Fibroblast of the conjunctiva (primary cell): ENCODE data around the gene RCCD1.
A peak's percentile ranks its signal among the peaks of the same experiment; 100 is the strongest.
"Not testable (repeated sequence)": the region's sequence is repeated elsewhere in the genome, so short reads cannot be mapped to it uniquely, and the experiment has no call there.

Source experiments
- DNase-seq: peaks from one replicate; pipeline ENCODE4 v3.0.0-alpha.2; 2010; ENCODE audit warnings: low read depth

RCCD1 gene, protein sequence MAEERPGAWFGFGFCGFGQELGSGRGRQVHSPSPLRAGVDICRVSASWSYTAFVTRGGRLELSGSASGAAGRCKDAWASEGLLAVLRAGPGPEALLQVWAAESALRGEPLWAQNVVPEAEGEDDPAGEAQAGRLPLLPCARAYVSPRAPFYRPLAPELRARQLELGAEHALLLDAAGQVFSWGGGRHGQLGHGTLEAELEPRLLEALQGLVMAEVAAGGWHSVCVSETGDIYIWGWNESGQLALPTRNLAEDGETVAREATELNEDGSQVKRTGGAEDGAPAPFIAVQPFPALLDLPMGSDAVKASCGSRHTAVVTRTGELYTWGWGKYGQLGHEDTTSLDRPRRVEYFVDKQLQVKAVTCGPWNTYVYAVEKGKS

GRCh38 chr15:90954712-90955623 is at the start of gene RCCD1:
RCCD1 (plus strand) TSS chr15:90954884; CDS start chr15:90956735, 1,851 bp downstream.
- peak; percentile 93 for DNase-seq

- DNase-seq: no peak
Measured at GRCh38 chr15:90905306-90906180, 49.1 kb upstream of the RCCD1 start.

- DNase-seq: no peak
Measured at GRCh38 chr15:90906181-90906849, 48.4 kb upstream of the RCCD1 start.

DNA sequence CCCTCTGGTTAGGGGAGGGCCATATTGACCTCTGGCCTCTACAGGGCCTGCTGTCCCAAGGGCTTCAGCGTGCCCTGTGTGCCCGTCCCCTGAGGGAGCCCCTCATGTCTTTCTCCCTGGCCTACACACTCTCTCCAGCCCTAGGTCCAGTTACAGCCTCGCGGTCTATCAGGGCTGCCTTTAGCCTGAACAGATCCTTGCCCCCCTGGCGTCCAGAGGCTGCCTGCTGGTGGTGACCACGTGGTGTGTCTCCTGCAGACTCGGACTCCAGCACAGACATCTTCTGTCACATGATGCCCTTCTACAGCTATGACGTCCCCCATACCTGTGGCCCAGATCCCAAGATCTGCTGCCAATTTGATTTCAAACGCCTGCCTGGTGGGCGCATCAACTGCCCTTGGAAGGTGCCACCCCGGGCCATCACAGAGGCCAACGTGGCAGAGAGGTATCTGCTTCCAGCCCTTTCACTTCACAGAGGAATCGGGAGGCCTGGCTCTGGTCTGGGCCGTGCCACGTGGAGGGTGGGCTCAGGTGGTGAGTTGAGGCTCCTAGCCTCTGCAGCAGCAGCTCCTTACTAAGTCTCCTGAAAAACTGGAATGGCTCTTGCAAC is 47.5 kb upstream of the RCCD1 start:
- no peak for DNase-seq

DNA sequence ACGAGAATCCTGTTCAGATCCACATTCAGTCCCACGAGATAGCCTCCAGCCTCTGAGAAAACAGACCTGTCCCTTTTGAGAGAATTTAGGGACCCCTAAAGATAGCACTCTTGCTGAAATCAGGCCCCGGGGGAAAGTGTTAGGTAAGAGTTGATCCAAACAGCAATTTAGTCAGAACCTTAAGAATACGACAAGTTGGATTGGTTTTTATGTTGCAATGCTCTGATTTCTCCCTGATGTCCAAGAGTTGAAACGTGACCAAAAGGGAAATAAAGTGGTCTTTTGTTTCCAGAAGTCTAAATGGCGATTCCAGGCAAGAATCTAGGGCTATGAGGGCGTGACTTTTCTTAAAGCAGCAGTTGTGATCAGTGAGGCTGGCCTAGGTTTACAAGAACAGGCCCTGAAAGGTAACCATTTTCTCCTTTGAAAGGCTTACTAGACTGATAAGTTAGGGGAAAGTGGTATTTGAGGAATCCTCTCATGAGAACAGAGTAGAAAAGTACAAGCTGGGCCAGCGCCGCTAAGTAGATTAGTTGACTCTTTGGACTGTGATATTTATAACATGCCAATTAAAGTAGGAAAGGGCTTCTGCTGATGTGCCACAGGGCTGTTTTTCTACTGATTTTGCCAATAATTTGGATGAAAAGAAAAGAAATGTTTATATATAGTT is 46.7 kb upstream of the RCCD1 start:
- no peak for DNase-seq

DNA sequence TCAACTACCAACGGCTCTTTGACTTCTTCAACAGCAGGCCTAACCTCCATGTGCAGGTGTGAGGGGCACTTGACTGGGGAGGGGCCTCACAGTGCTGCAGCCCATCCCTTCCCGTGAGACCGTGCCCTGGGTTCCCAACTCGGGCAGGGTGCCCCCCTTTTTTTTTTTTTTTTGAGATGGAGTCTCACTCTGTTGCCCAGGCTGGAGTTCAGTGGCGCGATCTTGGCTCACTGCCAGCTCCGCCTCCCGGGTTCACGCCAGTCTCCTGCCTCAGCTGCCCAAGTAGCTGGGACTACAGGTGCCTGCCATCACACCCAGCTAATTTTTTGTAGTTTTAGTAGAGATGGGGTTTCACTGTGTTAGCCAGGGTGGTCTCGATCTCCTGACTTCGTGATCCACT is 45.2 kb upstream of the RCCD1 start:
- DNase-seq: not testable (repeated sequence)

DNA sequence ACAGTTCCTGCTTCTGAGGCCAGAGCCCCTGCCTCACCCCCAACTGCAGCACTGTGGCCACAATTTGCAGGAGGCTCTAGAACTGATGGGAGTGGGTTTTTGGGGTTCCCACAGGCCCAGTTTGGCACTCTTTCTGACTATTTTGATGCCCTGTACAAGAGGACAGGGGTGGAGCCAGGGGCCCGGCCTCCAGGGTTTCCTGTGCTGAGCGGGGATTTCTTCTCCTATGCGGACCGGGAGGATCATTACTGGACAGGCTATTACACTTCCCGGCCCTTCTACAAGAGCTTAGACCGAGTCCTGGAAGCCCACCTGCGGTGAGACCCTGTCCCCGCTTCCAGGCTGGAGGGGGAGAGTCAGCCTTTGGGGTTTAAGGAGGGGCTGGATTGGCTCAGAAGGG is 44.7 kb upstream of the RCCD1 start:
- no peak for DNase-seq

GRCh38 chr15:90910441-90911301 is 44.0 kb upstream of the RCCD1 start:
- DNase-seq: no peak

- no peak for DNase-seq
Measured at GRCh38 chr15:90911302-90911623, 43.4 kb upstream of the RCCD1 start.

DNA sequence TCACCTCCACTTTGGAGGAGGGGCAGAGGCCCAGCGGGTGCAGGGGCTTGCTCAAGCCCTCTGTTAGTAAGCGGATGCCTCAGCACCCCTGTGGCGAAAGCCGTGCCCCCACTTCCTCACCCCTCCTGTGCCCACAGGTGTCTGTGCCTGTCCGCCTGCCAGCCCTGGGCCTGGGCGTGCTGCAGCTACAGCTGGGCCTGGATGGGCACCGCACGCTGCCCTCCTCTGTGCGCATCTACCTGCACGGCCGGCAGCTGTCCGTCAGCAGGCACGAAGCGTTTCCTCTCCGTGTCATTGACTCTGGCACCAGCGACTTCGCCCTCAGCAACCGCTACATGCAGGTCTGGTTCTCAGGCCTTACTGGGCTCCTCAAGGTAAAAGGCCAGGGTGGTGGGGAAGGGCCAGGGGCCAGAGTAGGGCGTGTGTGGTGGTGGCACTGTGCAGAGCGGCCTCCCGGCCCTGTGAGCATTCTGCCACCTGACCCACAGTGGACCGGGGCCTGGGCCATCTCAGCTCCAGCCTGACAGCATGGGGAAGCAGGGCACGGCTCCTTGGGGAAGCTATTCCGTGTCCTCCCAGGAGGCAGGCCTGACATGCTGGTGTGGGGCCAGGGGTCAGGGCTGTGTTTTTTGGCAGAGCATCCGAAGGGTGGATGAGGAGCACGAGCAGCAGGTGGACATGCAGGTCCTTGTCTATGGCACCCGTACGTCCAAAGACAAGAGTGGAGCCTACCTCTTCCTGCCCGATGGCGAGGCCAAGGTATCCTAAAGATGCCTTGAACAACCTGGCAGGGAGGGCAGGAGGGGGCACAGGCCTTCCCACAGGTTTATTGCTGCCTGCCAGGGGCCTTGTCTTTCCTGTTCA is 42.5 kb upstream of the RCCD1 start:
- DNase-seq: no peak

DNA sequence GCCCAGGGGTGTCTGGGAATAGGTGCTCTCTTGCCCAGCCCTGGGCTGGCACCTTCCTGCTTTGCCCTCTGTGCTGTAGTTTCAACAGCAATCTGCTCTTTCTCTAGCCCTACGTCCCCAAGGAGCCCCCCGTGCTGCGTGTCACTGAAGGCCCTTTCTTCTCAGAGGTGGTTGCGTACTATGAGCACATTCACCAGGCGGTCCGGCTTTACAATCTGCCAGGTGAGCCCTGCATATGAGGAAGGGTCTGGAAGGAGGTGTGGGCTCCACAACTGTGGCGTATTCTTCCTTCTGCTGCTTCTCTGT is 42.0 kb upstream of the RCCD1 start:
- DNase-seq: no peak

GRCh38 chr15:90913398-90913944 is 41.2 kb upstream of the RCCD1 start:
- DNase-seq: no peak

DNA sequence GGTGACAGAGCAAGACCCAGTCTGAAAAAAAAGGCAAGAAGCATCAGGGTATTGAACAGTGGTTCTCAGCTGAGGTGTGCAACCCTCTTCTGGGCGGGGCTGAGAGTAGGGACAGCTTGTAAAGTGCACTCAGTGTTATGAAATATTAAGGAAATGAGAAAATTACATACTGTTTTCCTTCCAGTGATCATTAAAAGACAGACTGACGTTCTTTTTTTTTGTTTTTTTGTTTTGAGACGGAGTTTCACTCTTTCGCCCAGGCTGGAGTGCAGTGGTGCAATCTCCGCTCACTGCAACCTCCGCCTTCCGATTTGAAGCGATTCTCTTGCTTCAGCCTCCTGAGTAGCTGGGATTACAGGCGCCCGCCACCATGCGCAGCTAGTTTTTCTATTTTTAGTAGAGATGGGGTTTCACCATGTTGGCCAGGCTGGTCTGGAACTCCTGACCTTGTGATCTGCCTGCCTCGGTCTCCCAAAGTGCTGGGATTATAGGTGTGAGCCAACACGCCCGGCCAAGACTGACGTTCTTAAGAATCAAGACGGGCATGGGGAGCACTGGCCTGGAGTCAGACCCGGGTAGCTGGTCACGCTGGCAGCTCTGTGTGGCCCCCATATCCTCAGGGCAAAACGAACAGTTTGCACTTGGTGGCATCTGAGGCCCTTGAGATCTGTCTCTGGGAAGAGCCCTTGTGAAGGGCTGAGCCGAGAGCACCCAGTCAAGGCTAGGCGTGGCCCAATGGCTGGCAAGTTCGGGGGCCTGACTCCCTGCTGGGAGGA is 40.2 kb upstream of the RCCD1 start:
- DNase-seq: no peak

DNA sequence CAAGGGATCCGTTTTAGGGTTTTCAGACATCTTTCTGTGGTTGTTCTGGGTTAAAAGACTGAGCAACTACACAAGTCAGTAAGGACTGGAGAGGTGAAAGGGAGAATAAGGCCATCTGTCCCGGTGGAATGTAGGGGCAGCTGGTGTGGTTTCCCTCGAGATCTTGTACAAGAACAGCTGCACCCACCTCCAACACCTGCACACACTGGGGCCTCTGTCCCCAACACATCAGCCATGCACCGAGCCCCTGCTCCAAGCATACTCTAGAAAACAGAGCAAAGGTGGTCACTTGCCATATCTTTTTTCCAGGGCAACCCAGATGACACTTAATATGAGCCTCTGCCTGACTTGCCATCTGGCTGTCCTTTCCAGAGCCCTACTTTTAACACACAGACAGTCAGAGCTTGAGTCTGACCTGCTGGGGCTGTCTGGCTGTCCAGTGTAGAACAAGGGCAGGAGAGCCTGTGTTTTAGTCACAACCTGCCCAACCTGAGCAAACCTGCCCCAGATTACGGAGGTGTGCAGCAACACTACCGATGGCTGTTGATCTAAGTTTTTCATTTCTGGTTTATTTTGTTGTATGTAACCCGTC is 39.4 kb upstream of the RCCD1 start:
- no peak for DNase-seq

- no peak for DNase-seq
Measured at GRCh38 chr15:90915808-90916440, 38.8 kb upstream of the RCCD1 start.

DNA sequence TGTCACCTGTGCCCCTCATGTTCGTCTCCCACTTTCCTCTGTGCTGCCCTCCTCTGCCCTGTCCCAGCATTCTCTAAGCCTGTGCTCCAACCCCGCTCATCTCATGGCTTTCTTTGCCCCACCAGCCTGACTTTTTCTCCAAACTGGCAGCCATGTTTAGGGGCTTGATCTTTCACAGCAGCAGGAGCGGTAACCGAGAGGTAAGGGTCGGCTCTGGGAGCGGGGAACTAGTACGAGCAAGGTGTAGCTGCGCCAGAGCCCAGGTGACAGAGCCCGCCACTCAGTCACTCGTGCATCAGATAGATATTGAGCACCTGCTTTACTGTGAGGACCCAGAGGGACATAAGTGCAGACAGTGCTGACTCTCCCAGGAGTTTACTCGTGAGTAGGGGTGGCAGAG is 38.2 kb upstream of the RCCD1 start:
- DNase-seq: no peak

DNA sequence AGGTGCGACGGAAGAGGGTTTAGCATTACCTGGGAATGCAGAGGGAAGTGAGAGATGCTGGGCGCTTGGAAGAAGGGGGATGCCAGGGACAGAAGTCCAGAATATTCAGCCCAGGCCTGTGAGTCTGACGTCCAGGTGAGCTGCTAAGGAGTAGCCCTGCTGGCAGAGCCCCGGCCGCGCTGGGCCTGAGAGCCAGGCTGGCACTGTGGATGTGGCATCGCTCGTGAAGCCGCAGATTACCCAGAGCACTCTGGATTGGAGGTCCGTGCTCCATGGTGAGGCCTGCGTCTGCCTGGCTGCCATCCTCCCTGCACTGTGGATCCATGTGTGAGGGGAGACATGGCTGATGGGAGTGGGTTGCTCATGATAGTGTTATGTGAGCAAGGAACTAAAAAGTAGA is 37.1 kb upstream of the RCCD1 start:
- no peak for DNase-seq
